Measurements from ENCODE around the gene AKR1D1.

- TF ChIP-seq CTCF (IDR thresholded peaks at IDR 0.05; ENCODE audit: borderline replicate concordance, extremely low read depth, low read length, poor library complexity, severe bottlenecking), result no peak
- no peak for TF ChIP-seq EZH2 (IDR thresholded peaks at IDR 0.05; ENCODE audit: borderline replicate concordance, low read depth, low read length, severe bottlenecking)
Measured at GRCh38 chr7:138164804-138165203, 88.5 kb downstream of the AKR1D1 start.

Data from DND-41 (cell line).